Ecto neural progenitor cell (in vitro differentiated cells): ENCODE data around the gene IFITM5.

Source experiments
- DNase-seq: peaks from one replicate; pipeline ENCODE4 v3.0.0-alpha.2; 2018; ENCODE audit warnings: low spot score

Gene IFITM5

DNA sequence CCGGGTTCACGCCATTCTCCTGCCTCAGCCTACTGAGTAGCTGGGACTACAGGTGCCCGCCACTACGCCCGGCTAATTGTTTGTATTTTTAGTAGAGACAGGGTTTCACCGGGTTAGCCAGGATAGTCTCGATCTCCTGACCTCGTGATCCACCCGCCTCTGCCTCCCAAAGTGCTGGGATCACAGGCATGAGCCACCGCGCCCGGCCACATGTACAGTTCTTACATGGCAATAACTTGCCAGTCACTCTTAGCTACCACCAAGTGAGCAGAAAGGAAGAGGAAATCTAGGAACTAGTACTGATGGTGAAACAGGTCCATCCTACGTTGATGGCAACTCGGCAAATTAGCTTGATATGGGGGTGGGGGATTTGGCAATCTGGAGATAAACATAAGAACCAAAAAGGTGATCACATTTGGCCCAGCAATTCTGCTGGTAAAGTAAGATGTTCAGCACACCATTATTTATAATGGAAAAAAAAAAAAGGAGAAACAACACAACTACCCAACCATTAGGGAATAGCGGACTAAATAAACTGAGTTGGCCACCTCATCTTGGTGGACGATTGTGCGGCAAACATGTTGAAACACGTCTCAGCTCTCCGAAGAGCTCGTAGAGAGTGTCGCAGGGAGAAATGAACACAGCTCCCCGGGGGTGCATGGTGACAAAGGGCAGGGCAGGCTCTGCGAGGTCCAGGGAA is 15.8 kb downstream of the IFITM5 start:
- no peak for DNase-seq

DNA sequence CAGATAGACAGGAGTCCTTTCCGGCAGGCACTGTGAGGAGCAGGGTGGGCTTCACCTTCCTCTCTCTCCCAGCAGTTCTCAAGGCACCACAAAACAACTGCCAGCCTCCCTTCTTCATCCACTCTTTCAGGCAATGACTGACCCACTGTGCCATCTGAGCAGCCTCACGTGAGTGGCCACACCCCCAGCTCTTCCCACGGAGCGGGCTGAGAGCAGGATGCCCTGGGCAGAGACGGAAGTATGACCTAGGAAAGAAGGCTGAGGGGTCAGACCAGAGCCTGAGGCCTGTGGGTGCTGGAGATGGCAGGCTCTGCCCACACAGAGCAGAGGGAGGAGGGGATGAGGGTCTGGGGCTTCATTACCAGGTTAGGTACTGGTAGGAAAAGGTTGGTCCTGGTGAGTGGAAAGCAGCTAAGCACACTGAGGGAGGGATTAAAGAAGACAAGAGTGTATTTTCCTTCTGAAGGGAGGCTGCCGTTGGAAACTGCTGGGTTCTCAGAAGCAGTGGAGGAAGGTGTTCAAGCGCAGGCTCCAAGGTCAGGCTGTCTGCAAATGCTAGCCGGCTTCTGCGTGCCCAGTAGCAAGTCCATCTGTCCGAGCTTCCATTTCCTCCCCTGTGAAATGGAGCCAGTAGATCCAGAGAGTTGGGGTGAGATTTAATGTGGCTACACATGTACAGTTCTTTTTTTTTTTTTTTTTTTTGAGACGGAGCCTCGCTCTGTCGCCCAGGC is 16.5 kb downstream of the IFITM5 start:
- no peak for DNase-seq

DNA sequence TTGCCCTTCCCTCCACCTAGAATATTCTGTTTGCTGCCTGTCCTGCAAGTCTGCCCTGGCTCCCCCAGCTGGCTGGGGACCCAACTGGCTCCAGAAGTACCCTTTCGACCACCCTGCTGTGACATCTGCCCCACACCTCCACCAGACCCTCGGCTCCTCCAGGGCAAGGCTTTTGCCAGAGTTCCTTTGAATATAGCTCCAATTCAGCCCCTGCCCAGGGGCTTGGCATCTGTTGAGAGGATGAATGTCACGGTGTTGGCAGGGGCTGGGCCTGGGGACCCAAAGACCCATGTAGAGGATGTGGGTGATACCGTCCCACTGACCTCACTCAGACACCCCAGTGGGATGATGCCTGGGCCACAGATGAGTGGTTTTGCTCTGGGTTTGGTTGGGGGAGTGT is 17.2 kb downstream of the IFITM5 start:
- DNase-seq = no peak

DNA sequence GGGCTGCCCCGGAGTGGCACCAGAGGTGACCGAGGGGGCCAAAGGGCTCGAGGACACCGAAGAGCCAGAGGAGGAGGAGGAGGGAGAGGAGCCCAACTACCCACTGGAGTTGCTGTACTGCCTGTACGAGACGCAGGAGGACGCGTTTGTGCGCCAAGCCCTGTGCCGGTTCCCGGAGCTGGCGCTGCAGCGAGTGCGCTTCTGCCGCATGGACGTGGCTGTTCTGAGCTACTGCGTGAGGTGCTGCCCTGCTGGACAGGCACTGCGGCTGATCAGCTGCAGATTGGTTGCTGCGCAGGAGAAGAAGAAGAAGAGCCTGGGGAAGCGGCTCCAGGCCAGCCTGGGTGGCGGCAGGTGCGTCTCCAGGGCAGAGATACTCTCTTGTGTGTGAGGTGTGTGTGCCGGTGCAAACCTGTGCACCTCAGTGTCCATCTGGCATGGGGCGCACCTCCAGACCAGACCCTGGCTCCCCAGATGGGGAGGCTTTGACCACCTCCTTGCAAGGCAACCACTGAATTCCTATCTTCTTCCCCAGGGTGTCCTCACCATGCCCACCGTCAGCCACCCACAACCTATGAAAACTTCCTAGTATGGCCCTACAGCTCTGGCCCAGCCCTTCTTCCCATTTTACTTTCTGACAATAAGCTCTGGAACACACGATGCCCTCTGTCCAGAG is 17.7 kb downstream of the IFITM5 start:
- peak; percentile 45 for DNase-seq

DNA sequence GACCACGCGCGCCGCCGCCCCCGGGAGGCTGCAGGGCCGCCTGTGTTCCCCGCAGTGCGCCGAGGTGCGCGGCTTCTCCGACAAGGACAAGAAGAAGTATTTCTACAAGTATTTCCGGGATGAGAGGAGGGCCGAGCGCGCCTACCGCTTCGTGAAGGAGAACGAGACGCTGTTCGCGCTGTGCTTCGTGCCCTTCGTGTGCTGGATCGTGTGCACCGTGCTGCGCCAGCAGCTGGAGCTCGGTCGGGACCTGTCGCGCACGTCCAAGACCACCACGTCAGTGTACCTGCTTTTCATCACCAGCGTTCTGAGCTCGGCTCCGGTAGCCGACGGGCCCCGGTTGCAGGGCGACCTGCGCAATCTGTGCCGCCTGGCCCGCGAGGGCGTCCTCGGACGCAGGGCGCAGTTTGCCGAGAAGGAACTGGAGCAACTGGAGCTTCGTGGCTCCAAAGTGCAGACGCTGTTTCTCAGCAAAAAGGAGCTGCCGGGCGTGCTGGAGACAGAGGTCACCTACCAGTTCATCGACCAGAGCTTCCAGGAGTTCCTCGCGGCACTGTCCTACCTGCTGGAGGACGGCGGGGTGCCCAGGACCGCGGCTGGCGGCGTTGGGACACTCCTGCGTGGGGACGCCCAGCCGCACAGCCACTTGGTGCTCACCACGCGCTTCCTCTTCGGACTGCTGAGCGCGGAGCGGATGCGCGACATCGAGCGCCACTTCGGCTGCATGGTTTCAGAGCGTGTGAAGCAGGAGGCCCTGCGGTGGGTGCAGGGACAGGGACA is 18.4 kb downstream of the IFITM5 start:
- DNase-seq = peak; percentile 36

DNA sequence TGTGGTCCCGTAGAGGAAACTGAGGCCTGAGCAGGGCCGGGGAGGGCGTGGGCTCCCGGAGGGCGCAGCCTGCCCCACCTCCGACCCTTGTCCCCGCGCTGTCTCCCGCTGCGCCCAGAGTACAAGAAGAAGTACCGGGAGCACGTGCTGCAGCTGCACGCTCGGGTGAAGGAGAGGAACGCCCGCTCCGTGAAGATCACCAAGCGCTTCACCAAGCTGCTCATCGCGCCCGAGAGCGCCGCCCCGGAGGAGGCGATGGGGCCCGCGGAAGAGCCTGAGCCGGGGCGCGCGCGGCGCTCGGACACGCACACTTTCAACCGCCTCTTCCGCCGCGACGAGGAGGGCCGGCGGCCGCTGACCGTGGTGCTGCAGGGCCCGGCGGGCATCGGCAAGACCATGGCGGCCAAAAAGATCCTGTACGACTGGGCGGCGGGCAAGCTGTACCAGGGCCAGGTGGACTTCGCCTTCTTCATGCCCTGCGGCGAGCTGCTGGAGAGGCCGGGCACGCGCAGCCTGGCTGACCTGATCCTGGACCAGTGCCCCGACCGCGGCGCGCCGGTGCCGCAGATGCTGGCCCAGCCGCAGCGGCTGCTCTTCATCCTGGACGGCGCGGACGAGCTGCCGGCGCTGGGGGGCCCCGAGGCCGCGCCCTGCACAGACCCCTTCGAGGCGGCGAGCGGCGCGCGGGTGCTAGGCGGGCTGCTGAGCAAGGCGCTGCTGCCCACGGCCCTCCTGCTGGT is 19.2 kb downstream of the IFITM5 start:
- peak; percentile 39 for DNase-seq

DNA sequence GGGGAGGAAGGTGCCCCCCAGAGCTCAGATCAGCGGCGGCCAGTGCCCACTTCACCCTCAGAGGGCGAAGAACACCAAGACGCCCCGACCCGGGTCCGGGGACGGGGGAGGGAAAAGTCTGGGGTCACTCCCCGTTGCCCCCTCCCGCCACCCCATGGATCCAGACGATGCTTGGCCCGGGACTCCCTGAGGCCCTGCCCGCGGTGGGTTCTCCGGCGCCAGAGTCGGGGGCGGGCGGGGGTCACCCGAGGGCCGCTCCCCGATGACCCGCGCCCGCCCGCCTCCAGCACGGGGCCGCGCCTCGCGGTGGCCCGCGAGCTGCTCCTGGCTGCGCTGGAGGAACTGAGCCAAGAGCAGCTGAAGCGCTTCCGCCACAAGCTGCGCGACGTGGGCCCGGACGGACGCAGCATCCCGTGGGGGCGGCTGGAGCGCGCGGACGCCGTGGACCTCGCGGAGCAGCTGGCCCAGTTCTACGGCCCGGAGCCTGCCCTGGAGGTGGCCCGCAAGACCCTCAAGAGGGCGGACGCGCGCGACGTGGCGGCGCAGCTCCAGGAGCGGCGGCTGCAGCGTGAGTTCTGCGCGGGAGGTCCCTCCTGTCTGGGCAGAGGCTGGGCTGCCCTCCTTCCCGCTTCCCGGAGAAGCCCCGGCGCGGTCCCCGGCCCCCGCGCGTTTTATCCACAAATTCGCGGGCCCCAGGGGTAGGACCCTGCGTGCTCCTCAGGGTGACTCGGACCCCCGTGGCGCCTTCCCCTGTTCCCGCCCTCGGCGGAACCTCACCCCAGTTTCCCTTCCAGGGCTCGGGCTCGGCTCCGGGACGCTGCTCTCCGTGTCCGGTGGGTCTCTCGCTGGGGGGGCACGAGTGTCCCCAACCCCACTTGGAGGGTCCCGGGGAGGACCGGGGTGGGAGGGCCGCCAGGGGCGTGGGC is 20.0 kb downstream of the IFITM5 start:
- DNase-seq = peak; percentile 32

DNA sequence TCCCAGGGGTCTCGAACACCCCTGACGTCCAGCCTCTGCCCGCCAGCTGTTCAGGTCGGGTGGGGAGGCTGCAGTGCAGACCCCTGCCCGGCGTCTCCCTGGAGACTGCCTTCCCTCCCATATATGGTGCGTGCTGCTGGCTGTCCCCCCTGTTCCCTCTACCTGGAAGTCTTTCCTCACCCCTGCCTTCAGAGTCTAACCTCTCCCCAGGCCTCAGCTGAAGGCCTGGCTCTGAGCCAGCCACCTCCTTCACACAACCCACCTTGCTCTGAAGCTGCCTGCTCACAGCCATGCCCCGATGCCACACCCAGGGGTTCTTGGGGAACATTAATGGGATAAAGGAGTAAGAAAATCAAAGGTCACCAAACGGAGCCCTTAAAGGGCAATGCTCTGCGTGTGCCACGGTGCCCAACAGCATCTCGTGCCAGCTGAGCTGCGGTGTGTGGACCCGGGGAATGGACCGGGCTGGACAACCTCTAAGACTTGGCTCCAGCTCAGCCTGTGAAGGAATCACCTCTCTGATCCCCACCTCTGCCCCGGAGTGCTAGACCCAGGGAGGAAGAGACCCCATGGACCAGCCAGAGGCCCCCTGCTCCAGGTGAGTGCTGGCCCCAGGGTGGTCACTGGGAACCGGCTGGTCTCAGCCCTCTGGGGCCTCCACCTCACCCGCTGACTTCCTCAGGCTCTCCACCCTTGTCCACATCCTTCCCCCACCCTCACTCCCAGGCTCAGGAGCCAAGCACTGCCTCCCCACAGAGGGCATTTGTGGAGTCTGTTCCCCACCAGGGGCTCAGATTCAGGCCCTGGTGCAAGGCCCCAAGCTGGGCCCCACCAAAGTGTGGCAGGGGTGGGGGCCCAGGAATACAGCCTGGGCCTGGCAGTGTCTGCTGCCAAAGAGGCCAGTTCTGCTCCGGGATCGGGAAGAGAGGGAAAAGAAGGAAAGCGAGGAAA is 21.1 kb downstream of the IFITM5 start, which contains the start of gene NLRP6:
NLRP6 (plus strand) TSS at position 407 of the 951 bp plus-strand sequence; CDS start at position 570, 163 bp downstream.
- peak; percentile 36 for DNase-seq

DNA sequence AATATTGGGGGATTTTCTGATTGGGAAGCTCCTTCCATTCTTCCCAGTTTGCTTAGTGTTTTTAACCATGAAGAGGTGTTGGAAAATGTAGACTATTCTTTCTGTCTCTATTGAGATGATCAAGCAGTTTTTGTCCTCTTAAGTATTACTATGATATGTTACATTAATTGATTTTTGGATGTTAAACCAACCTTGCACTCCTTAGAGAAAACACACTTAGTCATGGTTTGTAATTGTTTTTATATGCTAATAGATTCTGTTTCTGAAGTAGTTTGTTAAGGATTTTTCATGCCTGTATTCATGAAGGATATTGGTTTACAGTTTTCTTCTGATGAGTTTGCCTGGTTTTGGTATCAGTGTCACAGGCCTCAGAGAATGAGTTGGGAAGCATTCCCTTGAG is 23.1 kb downstream of the IFITM5 start:
- DNase-seq = no peak

DNA sequence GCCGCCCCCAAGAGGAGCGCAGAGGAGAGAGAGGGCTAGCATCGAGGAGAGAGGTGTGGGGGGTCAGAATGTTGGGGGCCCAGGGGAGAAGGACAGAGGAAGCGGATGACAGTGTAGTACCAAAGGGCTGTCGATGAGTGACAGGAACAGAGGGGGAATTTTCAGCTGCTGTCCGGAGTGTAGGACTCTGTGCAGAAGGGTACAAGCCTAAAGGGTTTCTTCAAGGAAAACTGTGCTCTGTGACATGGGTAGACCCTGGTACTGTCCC is 26.5 kb downstream of the IFITM5 start:
- no peak for DNase-seq

DNA sequence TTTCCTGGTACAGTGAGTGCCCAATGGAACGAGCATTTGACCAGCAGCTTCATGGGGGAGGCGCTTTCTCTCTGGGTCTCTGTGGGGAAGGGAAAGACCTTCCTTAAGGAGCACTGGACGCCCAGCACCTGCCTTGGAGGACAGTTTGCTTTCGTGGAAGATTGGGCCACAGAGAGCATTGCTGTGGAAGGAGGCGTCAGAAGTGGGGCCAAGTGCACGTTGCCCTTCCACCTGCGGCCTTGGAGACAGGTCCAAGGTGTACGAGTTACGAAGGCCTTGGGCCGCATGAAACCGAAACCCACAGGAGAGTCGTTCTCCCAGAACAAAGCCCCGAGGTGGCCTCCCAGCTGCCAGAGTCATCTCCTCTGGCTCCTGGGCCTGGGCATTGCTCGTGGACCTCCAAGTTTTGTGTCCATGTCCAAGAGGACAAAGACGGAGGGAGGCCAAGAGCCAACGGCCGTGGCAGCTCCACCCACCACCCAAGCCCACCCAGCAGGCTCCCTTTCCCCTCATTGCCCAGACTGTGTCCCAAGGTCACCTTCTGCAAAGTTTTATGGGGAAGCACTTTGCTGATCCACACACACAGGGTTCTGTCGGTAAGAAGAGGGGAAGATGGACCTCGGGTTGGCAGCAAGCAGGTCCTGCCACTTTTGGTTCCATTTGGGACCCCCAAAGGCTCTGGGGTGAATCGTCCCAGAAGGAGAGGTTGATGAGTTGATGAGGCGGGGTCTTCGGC is 27.0 kb downstream of the IFITM5 start:
- DNase-seq = peak; percentile 28

DNA sequence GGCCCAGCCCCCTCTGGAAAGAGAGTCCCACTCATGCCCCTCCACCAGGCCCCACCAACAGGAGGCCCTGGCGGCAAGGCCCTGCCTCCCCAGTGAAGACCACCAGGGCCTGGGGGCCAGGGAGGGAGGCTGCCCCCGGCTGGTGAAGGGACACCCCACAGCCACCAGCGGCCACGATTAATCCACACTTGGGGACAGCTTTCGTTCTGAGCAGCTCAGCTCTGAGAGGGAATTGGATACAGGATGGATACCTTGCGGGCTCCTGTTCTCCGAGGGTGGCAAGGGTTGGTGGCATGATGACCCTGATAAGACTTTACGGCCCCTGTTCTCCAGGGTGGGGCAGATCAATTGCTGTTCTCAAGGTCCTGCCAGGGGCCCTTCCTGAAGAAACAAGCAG is 28.0 kb downstream of the IFITM5 start:
- DNase-seq = peak; percentile 19

DNA sequence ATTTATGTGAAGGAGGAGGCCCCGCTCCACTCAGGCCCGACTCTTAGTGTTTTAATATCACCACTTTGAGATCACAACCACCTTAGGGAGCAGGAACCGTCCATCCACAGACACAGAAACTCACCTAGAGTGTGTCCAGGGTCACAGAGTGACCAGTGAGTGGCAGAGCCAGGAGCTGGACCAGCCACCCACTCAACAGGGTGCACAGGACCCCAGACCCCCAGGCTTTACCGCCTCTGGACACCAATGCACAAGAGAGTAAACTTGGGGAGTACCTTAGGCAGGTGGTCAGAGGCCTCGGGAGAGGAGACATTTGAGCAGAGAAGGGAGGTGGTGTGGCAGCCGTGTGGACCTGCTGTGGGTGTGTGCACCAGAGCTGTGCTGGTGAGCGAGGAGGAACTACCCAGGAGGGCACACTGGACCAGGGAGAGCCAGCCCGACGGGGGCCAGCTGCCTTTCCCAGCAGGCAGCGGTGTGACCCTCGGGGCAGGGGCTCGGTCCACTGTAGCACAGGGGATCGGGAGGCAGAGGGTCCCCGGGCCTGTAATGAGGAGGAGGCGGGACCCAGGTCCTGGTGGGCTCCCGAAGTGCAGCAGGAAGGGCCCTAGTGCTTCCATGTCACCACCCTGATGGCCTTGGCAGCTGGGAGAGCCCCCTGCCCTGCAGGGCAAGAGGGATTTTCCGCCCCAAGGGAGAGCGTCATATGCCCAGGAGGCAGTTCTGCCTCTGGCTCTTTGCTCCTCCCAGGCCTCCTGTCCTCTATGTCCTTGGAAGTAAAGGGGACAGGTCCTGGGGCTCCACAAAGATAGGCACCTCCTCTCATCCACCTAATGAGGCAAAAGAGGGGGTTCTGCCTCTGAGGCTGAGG is 28.6 kb downstream of the IFITM5 start:
- DNase-seq = peak; percentile 36

DNA sequence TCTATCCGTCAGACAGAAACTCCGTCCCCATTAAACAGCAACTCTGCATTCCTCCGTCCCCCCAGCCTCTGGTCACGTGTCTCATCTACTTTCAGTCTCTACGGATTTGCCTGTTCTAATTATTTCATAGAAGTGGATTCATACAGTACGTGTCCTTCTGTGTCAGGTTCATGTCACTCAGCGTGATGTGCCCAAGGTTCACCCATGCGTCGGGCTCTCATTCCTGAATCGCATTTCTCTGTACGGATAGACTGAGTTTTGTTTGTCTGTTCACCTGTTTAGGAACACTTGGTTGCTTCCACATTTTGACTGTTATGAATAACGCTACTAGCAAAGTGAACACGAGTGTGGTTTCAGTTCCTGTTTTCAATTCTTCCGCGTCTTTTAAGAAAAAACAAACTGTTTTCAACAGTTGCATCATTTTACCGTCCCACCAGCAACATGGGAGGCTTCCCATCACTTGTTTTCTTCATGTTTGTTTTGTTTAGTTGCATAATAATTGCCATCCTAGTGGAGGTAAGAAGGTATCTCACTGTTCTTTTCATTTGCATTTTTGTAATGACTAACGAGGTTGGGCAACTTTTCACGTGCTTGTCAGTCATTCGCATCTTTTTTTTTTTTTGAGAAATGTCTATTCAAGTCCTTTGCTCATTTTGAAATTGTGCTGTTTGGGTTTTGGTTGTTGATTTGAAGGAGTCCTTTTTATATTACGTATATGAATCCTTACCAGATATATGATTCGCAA is 30.0 kb downstream of the IFITM5 start:
- DNase-seq = peak; percentile 23

DNA sequence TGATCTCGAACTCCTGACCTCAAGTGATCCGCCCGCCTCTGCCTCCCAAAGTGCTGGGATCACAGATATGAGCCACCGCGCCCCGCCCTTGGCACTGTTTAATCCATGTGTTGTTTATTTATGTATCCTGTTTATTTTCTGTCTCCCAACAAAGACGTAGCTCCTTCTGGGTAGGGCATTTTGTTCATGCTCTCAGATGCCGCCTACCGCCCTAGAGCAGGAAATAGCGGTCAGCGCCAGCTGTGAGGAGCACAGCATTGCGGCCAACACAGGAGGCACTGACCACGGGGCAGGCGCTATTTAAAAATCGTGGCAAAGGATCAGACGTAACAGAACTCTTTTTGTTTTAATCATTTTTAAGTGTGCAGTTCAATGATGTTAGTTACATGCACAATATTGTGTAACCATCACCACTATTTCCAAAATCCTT is 30.6 kb downstream of the IFITM5 start:
- DNase-seq = peak; percentile 23

DNA sequence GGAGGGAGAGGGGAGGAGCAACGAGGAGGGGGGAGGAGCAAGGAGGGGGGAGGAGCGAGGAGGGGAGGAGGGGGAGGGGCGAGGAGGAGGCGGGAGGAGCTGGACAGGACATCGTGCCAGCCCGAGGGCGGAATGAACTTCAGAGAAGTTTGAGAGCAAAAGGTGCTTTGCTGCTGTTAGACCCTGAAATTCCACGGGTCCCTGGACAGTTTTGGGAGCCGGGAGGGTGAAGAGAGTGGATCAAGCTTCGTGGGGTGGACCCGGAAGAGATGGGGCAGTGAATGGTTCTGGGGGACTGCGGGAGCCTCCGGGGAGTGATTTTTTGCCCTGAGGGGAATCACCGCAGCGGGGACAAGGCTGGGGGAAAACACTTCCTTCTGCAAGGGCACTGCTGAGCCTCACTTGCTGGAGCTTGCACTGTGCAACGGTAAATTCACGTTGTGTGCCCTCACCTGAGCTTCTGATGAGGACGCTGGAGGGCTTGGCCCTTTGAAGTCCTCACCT is 31.8 kb downstream of the IFITM5 start:
- DNase-seq = no peak
